Esophagus muscularis mucosa (tissue), 3 donors: ENCODE data around the gene ZNF467.

ENCODE experiments used
- POLR2AphosphoS5 ChIP-seq, 2 donors: sonication (generic); formaldehyde crosslinking; IDR thresholded peaks; one replicate each; pipeline ENCODE4 v1.6.1; 2017; ENCODE audit warnings: antibody characterized with exemption in 2 of 2
- TF ChIP-seq, protein P1 (sequence below), 3 experiments: fragments of 200-600 bp in 2 of 3; fragments of 450-650 bp in 1 of 3; sonication (generic) in 2 of 3; IDR thresholded peaks; one replicate each; pipeline ENCODE4 v1.5.1; 2017 to 2019; ENCODE audit warnings: antibody characterized with exemption in 3 of 3, mild to moderate bottlenecking in 2 of 3, moderate library complexity in 1 of 3

DNA sequence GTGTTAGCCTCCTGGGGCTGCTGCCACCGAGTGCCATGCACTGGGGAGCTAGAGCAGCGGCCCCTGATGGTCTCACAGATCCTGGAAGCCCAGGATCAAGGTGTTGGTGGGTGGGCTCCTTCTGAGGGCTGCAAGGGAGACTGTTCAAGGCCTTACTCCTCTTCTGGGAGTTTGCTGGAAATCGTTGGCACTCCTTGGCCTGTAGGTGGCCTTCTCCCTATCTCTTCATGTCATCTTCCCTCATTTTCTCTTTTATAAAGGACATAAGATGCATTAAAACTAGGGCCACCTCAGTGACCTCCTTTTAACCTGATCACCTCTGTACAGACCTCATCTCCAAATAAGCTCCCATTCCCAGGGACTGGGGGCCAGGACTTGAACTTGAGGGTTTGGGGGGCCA is 37.8 kb upstream of the ZNF467 start:
- TF ChIP-seq POLR2AphosphoS5 (IDR thresholded peaks at IDR 0.05) = no peak
- TF ChIP-seq, protein P1, sequence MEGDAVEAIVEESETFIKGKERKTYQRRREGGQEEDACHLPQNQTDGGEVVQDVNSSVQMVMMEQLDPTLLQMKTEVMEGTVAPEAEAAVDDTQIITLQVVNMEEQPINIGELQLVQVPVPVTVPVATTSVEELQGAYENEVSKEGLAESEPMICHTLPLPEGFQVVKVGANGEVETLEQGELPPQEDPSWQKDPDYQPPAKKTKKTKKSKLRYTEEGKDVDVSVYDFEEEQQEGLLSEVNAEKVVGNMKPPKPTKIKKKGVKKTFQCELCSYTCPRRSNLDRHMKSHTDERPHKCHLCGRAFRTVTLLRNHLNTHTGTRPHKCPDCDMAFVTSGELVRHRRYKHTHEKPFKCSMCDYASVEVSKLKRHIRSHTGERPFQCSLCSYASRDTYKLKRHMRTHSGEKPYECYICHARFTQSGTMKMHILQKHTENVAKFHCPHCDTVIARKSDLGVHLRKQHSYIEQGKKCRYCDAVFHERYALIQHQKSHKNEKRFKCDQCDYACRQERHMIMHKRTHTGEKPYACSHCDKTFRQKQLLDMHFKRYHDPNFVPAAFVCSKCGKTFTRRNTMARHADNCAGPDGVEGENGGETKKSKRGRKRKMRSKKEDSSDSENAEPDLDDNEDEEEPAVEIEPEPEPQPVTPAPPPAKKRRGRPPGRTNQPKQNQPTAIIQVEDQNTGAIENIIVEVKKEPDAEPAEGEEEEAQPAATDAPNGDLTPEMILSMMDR (IDR thresholded peaks at IDR 0.05) = no peak
